ENCODE measurements around the gene LRRN2. TPM values are rescaled to one million over a fixed set of nuclear protein-coding genes. Genes with fewer than 3 reads are reported as not detected.

Gene LRRN2
- total RNA-seq, 1 donor from 2014 or later = 3.9 TPM

GRCh38 chr1:204602111-204602579 lies 83.4 kb downstream of the LRRN2 start:
- DNase-seq (ENCODE audit: low spot score) = no peak

GRCh38 chr1:204600968-204601367 lies 84.6 kb downstream of the LRRN2 start:
- DNase-seq (ENCODE audit: low spot score) = no peak

GRCh38 chr1:204600203-204600602 lies 85.3 kb downstream of the LRRN2 start:
- DNase-seq (ENCODE audit: low spot score) = no peak

GRCh38 chr1:204599596-204599995 lies 85.9 kb downstream of the LRRN2 start:
- no peak for DNase-seq (ENCODE audit: low spot score)

- no peak for DNase-seq (ENCODE audit: low spot score)
Observed at GRCh38 chr1:204599098-204599497, 86.4 kb downstream of the LRRN2 start.

GRCh38 chr1:204598319-204598969 lies 87.1 kb downstream of the LRRN2 start:
- DNase-seq (ENCODE audit: low spot score) = no peak

- peak; percentile 30 for DNase-seq (ENCODE audit: low spot score)
Observed at GRCh38 chr1:204592246-204592948, 93.1 kb downstream of the LRRN2 start.

GRCh38 chr1:204591473-204592090 lies 94.0 kb downstream of the LRRN2 start:
- no peak for DNase-seq (ENCODE audit: low spot score)

- DNase-seq (ENCODE audit: low spot score) = no peak
Observed at GRCh38 chr1:204589409-204590038, 96.0 kb downstream of the LRRN2 start.

GRCh38 chr1:204588826-204589225 lies 96.7 kb downstream of the LRRN2 start:
- no peak for DNase-seq (ENCODE audit: low spot score)

- no peak for DNase-seq (ENCODE audit: low spot score)
Observed at GRCh38 chr1:204587621-204588020, 97.9 kb downstream of the LRRN2 start.

- no peak for DNase-seq (ENCODE audit: low spot score)
Observed at GRCh38 chr1:204584699-204585372, 100.7 kb downstream of the LRRN2 start.

GRCh38 chr1:204583909-204584632 lies 101.5 kb downstream of the LRRN2 start:
- DNase-seq (ENCODE audit: low spot score) = no peak

GRCh38 chr1:204581759-204582158 lies 103.8 kb downstream of the LRRN2 start:
- no peak for DNase-seq (ENCODE audit: low spot score)

- no peak for DNase-seq (ENCODE audit: low spot score)
Observed at GRCh38 chr1:204580862-204581261, 104.7 kb downstream of the LRRN2 start.

GRCh38 chr1:204579681-204580080 lies 105.9 kb downstream of the LRRN2 start:
- no peak for DNase-seq (ENCODE audit: low spot score)

- peak; percentile 28 for DNase-seq (ENCODE audit: low spot score)
Observed at GRCh38 chr1:204578867-204579664, 106.5 kb downstream of the LRRN2 start.

GRCh38 chr1:204577794-204578478 lies 107.6 kb downstream of the LRRN2 start:
- no peak for DNase-seq (ENCODE audit: low spot score)

GRCh38 chr1:204576422-204576821 lies 109.1 kb downstream of the LRRN2 start:
- DNase-seq (ENCODE audit: low spot score) = no peak

Data from umbilical cord (tissue), 2 donors.